IPS DF 19.7 (cell line): ENCODE measurements around the gene CREB3L2.
A peak's percentile ranks its signal among the peaks of the same experiment; 100 is the strongest.

Experiments
- DNase-seq: peaks from one replicate; pipeline ENCODE4 v3.0.0-alpha.2; 2013; ENCODE audit warnings: low read depth, low spot score

CREB3L2 gene

DNA sequence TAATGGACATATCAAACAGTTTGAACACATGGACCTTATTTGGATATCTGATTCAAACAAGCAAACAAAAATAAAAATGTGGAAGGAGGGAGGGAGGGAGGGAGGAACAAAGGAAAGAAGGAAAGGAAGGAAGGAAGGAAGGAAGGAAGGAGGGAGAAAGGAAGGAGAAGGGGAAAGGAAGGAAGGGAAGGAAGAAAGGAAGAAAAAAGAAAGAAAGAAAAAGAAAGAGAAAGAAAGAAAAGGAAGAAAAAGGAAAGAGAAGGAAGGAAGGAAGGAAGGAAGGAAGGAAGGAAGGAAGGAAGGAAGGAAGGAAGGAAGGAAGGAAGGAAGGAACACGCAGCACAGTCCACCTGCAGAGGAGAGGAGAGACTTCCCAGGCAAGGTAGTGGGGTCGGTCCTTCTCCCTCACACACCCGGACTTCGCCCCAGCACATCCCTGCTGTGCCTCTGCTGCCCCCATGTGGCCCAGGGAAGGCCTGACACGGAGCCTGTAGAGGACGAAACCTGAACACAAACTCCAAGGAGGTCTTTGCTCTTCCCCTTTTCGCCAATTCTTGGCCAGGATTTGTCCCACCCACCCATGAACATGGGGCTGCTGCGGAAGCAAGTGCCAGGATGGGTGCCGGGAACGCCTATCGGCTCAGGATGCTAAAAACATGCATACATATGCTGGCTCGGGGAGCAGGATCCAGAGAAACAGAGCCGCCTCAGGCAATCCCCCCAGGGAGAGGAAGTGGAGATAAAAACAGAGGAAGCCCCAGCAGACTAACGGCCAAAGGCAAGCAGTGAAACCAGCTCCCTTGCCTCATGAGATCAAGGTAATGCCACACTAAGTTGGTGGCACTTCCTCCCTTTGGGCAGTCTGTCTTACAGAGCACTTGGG is 102.8 kb downstream of the CREB3L2 start:
- DNase-seq: peak; percentile 68

DNA sequence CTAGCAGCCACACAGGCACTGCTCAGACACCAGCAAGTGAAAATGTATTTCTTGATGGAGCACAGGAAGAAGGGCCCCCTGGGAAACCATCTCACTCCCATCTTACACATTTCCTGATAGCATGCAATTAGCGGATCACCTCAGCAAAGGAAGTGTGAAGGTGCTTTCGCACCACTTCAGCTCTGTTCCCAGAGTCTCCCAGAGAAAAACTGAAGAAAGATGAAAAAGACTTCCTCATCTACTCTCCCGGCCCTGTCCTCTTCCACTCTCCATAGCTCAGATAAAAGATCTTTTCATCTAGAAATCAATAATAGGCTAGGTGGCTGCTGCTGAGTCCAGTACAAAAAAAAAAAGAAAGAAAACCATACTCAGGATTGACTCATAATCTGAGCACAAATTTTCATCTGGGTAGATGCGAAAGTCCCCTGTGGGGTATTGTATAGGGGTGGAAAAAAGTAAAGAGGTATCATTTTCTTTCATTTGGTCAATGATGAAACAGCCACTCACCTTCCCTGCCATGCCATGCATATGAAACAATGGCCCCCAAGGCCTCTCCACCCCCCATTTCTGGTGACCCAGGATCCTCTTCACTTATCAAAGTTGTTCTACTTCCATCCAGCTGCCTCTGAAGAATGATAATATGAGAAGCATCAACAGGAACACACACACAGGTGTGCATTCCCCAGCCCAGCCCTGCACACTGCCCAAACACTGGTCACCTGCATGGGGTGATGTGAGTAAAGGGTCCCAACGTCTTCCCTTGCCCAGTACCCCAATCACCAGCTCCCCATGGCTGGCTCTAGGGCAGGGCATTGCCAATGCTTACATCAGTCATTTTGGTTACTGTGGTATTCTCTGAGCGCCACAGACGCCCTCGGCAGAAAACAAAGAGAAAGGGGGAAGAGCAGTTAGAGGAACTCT is 106.3 kb downstream of the CREB3L2 start:
- DNase-seq: no peak

DNA sequence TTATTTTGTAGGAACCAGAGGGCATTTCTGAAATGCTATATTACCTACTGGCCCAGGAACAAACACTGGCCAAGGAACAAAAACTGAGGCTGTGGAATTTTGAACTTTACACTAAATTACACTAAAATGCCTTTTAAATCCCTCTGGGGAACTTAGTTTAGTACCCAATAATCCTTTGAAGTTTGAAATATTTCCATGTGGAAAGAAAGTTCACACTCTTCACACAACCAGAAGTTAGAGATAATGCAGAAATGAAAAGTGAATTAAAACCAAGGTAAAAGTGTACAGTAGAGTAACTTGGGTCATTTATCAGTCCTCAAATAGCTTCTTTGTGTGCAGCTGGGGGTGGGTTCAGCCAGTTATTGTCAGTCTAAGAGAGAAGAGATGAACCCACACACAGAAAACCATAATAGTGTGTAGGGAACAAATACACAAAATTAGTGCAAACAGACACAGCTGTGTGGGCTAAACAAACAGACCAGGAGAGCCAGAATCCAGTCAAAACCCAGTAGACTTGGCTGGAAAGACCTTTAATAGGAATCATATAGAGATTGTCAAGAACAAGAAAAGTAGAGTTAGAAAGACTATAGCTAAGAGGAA is 108.6 kb downstream of the CREB3L2 start:
- DNase-seq: no peak

DNA sequence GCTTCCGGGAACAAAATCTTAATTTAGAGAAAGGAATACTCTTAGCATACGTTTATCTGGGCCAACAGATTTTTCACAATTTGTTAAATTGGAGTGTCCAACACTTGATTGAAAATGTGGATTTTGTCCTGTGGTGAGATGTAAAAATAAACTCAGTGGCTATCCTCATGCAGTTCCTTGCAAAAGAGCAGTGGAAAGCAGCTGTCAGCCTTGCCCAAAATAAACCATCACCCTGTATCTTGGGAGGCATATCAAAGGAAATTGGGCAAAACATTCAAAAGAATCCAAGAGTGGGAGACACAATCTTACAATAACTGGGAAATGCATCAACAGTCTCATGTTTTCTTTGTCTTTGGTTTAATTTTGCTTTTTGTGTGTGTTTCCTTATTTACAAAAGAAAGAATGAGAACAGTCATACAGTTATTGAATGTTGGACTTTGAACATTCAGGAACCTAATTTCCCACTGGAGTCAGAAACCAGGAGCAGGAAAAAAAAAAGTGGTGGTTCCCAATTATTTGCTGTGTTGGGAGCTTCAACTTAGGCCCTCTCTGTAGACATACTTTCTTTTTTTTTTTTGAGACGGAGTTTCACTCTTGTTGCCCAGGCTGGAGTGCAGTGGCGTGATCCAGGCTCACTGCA is 110.8 kb downstream of the CREB3L2 start:
- DNase-seq: no peak

DNA sequence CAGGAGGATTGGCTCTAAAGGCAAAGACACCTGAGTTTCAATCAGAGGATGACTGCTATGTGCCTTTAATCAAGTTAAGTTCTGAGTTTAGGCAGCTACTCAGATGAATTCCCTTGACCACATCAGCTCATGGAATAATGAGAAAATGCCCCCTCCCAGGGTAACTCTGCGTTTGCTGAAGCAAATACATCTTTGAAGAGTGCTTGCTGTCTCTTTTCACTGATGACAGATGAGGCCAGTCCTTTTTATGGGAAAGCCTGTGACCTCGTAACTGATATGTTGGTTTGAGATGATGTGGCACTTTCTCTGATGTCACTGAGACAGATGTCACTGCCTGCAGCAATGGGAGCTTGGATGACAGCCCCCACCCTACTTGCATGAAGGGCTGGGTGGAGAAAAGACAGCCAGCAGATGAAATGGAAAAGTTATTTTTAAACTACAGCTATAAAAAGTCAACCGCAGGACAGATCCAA is 111.4 kb downstream of the CREB3L2 start:
- DNase-seq: no peak

DNA sequence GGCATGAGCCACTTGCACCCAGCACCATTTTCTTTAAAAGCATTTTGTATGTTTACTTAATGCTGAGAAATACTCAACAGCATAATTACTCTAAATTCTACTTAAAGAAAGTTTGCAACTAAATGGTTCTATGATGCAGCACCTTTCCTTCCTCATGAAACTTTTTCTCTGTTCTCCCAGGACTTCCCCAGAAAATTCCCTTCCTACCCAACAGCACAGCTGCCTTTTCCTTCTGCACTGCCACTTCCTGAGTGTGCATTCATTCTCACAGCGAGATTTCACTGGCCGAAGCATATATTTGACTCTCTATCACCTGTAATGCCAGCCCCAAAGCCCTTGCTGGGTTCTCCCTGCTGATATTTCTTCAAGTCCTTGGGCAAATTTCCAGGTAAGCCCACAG is 113.6 kb downstream of the CREB3L2 start:
- no peak for DNase-seq

DNA sequence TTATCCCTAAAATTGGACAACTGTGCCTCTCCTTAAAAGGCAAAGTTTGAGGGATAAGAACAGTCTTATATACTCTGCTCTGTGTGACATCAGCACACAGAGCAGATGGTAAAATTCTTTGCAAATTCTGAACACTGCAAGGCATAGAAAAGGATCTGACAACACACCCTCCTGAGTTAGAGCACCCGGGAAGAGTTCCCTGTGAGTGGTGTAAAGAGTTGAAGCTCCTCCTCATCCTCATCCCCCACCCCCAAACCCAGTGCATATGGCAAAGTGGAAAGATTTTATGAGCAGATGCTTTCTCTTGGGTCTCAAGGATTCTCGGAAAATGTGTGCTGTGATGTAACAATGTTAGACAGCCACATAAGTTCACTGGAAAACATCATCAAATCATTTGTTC is 115.1 kb downstream of the CREB3L2 start:
- DNase-seq: no peak

DNA sequence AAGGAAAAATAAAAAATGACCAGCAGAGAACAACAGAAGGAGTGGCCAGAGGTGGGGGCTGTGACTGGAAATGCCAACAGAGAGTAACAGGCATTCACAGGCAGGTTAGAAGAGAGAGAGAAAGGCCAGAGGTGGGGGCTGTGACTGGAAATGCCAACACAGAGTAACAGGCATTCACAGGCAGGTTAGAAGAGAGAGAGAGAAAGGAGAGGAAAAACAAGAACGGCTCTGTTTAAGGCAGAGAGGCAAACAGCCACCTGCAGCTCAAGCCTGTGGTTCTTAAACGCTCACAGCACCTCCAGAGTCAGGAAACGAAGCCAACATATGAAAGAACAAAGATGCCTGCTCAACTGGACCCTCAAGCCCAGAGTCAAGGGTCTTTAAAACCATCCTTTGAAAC is 115.6 kb downstream of the CREB3L2 start:
- no peak for DNase-seq

DNA sequence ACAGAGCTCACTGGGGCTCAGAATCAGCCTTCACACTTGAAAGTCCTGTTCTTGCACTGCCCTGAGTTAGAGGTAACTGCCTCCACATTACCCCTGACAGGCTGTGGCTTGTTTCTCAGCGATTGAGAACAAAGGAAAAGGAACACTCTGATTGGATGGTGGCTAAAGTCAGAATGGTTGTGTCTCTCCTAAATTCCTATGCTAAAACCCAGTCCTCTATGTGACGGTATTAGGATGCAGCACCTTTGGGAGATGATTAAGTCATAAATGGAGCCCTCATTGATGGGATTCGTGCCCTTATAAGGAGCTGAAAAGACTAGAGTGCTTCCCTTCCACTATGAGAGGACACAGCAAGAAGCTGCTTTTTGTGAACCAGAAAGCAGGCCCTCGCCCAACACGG is 116.2 kb downstream of the CREB3L2 start:
- DNase-seq: no peak

DNA sequence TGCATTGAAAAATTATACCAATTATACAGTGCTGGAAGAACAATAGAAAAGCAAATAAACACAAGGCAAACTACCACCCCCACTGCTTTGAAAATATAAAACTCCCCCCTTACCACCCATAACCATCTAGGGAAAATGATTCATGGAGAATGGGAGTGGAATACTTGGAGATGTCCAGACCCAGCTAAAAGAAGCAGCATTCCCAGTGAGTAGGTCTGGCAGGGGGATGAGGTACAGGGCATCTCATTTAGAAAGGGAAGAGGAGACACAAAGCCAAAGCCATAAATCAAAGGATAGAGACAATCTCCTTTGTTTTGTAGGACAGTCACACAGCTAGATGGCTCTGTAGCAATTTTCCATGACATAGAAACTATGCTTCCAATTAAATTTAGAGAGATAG is 119.1 kb downstream of the CREB3L2 start:
- DNase-seq: no peak

DNA sequence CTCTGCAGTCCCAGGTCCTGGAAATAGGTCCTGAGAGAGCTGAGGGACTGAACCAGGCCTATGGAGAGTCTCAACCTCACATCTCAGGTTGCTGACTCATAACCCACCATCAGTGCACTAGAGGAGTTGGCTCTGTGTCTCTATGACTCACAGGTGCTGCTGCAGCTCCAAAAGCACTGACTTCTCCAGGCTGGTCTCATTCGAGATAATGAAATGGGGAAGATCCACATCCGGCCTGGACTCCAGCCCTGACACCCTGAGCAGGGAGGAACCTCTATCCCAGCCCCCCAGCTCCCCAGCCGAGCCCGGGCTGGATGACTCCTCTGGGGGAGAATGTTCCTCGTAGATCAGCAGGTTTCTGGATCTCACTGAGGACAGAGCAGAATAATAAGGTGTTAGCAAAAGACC is 119.6 kb downstream of the CREB3L2 start:
- DNase-seq: no peak

DNA sequence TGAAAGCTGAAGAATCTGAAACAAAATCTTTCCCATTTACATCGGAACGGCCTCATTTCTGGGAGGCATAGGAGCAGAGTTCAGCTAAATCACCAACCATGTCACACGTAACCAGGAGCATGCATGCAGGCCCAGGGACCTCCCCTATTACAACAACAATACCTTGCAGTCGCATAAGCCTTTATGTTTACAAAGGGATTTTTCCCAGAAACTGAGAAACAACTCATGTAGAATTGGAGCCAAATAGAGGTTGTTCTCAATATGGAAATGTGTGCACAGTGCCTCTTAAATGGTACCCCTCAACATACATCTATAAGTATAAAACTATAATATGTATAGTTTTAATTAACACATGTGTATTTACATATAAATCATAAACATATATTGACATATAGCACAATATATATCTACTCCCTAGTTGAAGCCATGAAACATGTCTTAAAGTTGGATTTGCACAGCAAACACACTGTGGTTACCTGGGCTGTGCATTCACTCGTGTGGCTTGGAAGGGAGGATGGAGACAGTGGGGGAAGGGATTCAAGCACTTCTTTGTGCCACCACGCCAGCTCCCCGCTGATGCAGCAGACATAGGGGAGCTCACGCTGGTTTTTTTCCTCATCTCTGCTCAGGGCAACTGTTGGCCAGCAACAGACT is 120.2 kb downstream of the CREB3L2 start:
- DNase-seq: no peak

DNA sequence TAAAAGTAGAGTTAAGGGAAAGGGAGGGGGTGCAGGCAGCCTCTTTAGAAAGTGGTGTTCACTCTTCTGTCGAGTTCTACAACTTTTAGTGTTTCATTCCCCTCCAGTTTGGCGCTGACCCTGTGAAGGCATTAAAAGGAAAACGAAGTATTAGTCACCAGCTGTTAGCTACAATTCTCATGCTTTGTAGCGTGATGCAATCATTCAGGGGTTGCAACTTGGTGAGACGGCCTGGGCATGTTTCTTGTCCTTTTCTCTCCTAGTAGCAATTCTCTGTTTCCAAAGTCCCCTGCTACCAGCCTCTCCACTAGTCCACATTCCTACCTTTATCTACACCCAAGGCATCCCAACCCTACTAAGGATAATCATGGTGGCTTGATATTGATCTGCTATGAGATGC is 121.5 kb downstream of the CREB3L2 start:
- no peak for DNase-seq

DNA sequence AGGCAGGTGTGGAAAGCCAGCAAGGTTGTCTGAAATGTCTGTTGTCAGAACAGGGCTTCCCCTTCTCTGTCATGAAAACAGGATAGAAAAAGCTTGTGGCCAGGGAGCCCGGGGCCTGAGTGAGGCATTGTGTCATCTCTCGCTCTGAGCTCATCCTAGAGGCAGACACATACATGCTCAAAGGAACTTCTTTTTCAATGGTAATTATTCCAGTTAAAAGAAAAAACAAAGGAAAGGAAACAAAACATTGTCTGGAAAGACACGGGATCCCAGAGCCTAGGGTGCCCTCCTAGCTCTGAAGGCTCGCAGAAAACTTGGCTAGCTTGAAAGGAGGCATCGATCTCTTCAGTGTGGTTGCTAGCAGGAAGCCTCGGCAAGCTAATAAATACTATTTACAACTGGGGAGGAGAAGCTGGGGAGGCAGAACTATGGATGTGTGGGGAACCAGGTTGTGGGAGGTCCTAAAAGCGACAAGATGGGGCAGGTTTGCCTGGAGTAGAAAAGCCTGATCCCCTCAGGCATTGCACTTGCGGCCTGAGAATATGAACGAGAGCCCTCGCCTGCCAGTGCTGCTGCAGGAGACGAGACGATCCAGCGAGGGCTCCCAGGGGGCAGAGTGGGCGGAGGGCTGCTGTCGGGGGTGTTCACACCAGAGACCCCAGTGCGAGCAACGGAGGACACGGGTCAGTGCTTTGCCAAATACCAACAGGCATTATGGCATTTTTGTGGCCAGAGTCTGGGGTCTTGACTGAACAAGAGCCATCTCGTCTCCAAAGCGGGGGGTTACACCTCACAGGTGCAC is 122.3 kb downstream of the CREB3L2 start:
- DNase-seq: peak; percentile 23

DNA sequence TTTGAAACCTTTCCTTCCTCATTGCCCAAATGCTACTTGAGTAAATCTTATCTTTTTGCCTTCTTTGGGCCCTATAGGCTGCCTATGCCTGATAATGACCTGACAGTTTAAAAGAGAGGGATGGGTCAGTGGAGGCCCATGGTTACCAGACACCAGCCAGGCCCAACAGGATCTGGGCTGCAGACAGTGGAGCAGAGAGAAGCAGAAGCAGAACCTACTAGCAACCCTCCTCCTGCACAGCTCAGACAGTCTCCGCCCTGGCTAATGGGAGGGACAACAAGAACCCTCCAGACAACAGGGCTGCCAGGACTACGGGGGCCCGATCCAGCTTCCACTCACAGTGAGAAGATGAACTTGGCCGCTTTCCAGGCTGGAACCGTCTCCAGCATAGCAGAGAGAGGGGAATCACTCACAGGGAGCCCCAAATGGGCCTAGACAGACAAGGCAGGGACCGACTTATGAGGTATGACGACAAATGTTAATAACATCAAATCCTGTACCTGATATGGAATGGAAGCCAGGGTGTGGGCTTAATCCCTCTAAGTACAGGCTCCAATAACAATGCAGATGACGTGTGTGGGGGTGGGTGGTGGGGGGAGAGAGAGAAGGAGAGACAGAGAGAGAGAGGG is 123.4 kb downstream of the CREB3L2 start:
- no peak for DNase-seq

DNA sequence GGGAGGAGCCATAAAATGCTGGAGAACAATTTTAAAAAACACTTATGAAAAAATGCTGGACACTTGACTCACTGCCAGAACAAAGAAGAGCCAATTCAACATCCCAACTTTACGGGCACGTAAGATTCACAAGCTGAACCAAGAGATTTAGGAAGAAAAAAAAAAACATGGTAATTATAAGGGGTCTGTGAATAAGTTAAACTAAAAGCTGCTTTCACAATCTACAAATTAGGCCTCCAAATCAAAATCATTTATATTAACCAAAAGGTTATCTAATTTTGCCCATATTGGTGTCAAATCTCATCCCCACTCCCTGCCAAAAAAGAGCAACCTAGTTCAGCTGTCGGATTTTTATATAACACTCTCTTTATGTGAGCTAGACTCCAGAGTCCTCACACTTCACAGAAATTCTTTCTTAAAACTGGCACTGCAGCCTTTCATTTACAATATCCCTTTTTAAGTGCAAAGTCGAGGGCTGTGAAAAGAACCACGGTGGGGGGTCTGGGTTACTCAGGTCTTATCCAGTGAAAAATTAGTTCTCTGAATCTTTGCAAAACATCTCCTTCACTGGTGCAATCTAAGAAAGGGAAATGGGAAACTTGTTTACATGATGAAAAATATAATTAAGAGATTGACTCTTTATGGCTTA is 124.7 kb downstream of the CREB3L2 start:
- no peak for DNase-seq

DNA sequence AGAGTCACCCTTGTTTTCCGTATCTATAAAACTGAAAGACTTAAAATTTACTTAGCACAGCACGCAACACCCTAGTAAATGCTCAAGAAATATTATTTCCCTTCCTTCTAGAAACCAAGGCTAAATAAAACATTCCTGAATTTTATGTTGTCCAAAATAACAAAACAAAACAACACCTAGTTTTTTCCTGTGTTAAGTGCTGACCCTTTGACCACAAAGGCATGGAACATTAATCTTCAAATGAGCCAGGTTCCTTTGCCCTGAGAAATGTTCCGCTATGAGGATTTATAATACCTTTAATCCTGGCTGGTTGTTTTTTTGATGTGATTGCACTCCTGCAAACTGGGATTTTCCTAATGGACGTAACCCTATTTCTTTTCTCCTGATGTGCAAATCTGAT is 126.1 kb downstream of the CREB3L2 start:
- no peak for DNase-seq

DNA sequence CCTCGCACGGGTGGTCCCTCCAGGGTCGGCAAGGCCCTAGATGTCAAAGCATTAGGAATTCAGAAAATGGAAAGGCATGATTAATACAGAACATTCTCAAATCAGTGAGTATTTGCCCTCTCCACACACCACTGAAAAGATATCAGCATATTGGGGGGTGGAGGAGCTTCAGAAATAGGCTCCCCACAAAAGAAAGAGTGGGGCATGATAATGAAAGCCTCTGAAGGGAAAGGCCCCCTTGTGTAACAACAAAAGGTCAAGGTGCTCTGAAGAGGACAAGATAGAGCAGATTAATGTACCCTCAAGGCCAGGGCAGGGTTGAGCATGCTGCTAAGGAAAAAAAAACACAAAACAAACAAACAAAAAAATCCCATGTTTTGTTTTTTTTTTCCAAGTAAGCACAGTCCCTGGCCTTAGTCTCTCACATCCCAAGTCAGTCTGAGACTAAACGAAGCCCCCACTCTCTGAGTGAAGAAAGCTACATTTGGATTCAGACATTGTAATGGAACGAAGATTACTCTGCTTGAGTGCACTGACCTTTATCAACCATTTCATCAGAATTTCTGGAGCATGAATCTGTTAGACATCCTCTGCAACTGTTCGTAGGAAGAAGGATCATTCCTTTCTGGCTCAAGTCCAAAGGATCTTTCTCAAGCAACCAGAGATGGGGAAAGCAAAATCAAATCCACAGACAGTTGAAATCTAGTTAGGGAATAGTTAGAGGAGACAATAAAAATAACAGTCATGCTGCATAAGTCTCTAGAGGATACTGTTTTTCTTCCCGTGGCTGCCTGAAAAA is 127.7 kb downstream of the CREB3L2 start:
- DNase-seq: no peak
